Measurements from ENCODE around the gene RUNX2.

DNA sequence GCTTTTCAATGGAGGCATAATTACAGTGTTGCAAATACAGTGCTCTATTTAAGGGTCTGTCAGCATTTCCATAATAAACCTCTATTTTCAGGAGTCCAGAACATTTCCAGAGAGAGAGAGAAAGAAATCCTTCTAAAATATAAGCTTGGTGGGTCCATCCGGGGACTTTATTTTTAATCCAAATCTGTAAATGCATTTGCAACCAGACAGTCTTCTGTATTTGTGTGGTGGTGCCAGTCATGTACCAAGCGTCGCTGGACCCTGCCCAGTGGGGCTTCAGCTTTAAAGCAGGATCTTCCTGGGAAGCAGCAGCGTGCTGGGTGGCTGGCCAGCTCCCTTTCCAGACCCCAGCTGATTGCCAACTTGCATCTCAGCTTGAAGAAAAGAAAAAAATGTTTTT is 306.1 kb downstream of the RUNX2 start:
- TF ChIP-seq, protein P1, sequence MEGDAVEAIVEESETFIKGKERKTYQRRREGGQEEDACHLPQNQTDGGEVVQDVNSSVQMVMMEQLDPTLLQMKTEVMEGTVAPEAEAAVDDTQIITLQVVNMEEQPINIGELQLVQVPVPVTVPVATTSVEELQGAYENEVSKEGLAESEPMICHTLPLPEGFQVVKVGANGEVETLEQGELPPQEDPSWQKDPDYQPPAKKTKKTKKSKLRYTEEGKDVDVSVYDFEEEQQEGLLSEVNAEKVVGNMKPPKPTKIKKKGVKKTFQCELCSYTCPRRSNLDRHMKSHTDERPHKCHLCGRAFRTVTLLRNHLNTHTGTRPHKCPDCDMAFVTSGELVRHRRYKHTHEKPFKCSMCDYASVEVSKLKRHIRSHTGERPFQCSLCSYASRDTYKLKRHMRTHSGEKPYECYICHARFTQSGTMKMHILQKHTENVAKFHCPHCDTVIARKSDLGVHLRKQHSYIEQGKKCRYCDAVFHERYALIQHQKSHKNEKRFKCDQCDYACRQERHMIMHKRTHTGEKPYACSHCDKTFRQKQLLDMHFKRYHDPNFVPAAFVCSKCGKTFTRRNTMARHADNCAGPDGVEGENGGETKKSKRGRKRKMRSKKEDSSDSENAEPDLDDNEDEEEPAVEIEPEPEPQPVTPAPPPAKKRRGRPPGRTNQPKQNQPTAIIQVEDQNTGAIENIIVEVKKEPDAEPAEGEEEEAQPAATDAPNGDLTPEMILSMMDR (IDR thresholded peaks at IDR 0.05 in 2 of 3, conservative IDR thresholded peaks at IDR 0.05 in 1 of 3; ENCODE audit: control insufficient read depth in 2 of 3, extremely low read depth in 1 of 3, insufficient read depth in 1 of 3, low read depth in 3 of 3, low read length in 3 of 3) = no peak
- TF ChIP-seq SPI1 (IDR thresholded peaks at IDR 0.05; ENCODE audit: borderline replicate concordance, insufficient read depth, low read depth, low read length) (no peak), POLR2A (IDR thresholded peaks at IDR 0.05; ENCODE audit: low read depth, low read length) (no peak), BCL11A (IDR thresholded peaks at IDR 0.05; ENCODE audit: low read depth, low read length) (no peak), EZH2 (IDR thresholded peaks at IDR 0.05; ENCODE audit: borderline replicate concordance, control insufficient read depth, low read depth, low read length) (no peak), MXI1 (IDR thresholded peaks at IDR 0.05; ENCODE audit: low read depth, low read length) (no peak), RB1 (IDR thresholded peaks at IDR 0.05; ENCODE audit: borderline replicate concordance) (no peak)
